ENCODE data around the gene TP63. TPM values are rescaled to one million over a fixed set of nuclear protein-coding genes. Genes with fewer than 3 reads are reported as not detected.

Gene TP63
- polyA plus RNA-seq, 1 donor from 2014 or later = 0.12 TPM

DNA sequence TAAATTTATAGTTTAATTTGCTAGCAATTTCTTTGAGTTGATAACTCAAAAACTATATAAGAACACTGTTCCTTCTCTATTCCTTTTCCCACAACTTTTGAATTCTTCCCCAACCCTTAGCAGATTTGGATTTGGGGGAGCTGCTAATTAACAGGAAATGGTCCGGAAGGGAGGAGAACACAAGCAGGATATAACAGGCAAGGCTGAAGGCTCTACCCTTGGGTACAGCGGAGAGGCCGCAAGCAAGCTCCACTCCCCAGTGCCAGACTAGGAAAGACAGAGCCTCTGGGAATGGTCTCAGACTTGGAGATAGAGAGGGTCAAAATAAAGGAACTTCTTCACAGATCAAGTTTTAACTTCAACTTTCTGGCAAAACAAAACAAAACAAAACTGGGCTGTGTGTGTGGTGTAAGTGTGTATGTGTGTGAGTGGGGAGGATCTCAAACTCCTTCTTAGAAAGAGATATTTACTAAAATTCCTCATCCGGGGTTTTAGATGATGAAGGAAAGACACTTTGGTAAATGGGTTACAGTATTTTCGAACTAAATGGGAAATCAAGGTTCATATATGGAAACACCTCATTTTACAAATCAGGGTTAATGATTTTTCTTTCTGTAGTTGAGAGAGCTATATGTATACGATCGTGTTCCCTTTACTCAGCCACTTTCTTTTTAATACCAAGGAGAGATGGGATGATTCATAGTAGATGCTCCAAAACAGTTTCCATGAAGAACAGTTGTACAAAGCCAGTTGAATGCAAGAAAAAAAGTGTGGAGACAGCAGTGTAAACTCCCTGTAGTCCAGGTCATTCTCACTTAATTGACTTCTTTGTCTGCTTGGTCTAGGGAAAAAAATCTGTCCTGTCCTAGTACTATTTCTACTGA, 161.1 kb downstream of the TP63 start:
- TF ChIP-seq RAD21 (conservative IDR thresholded peaks at IDR 0.05) (no peak), TAF1 (IDR thresholded peaks at IDR 0.05; ENCODE audit: low read depth) (no peak), EZH2 (IDR thresholded peaks at IDR 0.05; ENCODE audit: borderline replicate concordance, insufficient read depth, low read length, poor library complexity, severe bottlenecking) (no peak), SMC3 (conservative IDR thresholded peaks at IDR 0.05; ENCODE audit: poor library complexity) (no peak), MXI1 (conservative IDR thresholded peaks at IDR 0.05; ENCODE audit: poor library complexity, severe bottlenecking) (no peak), EP300 (conservative IDR thresholded peaks at IDR 0.05; ENCODE audit: poor library complexity, severe bottlenecking) (no peak), POLR2AphosphoS5 (IDR thresholded peaks at IDR 0.05) (no peak)
- TF ChIP-seq, protein P1, sequence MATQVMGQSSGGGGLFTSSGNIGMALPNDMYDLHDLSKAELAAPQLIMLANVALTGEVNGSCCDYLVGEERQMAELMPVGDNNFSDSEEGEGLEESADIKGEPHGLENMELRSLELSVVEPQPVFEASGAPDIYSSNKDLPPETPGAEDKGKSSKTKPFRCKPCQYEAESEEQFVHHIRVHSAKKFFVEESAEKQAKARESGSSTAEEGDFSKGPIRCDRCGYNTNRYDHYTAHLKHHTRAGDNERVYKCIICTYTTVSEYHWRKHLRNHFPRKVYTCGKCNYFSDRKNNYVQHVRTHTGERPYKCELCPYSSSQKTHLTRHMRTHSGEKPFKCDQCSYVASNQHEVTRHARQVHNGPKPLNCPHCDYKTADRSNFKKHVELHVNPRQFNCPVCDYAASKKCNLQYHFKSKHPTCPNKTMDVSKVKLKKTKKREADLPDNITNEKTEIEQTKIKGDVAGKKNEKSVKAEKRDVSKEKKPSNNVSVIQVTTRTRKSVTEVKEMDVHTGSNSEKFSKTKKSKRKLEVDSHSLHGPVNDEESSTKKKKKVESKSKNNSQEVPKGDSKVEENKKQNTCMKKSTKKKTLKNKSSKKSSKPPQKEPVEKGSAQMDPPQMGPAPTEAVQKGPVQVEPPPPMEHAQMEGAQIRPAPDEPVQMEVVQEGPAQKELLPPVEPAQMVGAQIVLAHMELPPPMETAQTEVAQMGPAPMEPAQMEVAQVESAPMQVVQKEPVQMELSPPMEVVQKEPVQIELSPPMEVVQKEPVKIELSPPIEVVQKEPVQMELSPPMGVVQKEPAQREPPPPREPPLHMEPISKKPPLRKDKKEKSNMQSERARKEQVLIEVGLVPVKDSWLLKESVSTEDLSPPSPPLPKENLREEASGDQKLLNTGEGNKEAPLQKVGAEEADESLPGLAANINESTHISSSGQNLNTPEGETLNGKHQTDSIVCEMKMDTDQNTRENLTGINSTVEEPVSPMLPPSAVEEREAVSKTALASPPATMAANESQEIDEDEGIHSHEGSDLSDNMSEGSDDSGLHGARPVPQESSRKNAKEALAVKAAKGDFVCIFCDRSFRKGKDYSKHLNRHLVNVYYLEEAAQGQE (IDR thresholded peaks at IDR 0.05; ENCODE audit: borderline replicate concordance) = no peak
- TF ChIP-seq, protein P2, sequence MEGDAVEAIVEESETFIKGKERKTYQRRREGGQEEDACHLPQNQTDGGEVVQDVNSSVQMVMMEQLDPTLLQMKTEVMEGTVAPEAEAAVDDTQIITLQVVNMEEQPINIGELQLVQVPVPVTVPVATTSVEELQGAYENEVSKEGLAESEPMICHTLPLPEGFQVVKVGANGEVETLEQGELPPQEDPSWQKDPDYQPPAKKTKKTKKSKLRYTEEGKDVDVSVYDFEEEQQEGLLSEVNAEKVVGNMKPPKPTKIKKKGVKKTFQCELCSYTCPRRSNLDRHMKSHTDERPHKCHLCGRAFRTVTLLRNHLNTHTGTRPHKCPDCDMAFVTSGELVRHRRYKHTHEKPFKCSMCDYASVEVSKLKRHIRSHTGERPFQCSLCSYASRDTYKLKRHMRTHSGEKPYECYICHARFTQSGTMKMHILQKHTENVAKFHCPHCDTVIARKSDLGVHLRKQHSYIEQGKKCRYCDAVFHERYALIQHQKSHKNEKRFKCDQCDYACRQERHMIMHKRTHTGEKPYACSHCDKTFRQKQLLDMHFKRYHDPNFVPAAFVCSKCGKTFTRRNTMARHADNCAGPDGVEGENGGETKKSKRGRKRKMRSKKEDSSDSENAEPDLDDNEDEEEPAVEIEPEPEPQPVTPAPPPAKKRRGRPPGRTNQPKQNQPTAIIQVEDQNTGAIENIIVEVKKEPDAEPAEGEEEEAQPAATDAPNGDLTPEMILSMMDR (IDR thresholded peaks at IDR 0.05; ENCODE audit: poor library complexity, severe bottlenecking) = no peak
- no peak overlapping the region for H3K4me2 ChIP-seq (ENCODE audit: low read length)
- H3K79me2 ChIP-seq (replicated peaks; ENCODE audit: insufficient read depth, low read length) = no peaks in the 10 kb centered on the region

DNA sequence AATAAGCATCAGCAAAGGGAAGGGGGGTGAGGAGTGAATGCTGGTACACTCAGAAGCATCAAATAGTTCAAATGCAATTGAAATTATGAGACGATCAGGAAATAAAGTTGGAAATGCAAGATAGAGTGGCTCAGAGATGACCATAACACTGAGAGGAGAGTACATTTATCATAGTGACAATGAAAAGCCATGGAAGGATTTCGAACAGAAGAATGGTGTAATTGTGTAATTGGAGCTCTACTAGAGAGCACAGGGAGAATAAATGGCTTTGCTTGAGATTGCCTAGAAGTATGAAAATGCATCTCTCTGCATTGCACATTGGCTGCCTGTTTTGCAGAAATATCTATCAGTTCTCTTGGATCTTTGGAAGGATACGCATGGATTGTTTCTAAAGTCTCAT, 163.3 kb downstream of the TP63 start:
- Histone ChIP-seq H3K27me3 (ENCODE audit: insufficient read depth, low read depth, low read length) (peaks cover 42% of the 10 kb centered on the region), H2AFZ (ENCODE audit: low read depth, low read length) (no peak overlapping the region), H3K79me2 (replicated peaks; ENCODE audit: insufficient read depth, low read length) (no peaks in the 10 kb centered on the region), H4K20me1 (ENCODE audit: insufficient read depth) (no peaks in the 10 kb centered on the region), H3K4me2 (ENCODE audit: low read length) (no peak overlapping the region), H3K9me3 (ENCODE audit: low read length) (no peaks in the 10 kb centered on the region), H3K9me2 (ENCODE audit: insufficient read depth, low read length) (no peaks in the 10 kb centered on the region), H3K4me3 (ENCODE audit: low read length) (no peak overlapping the region), H3K27ac (ENCODE audit: low read length) (no peak overlapping the region), H3K9ac (ENCODE audit: low read length) (no peak overlapping the region), H3K36me3 (ENCODE audit: insufficient read depth, low read length) (no peaks in the 10 kb centered on the region), H3F3A (ENCODE audit: insufficient read depth, low read length, poor library complexity, severe bottlenecking) (no peaks in the 10 kb centered on the region)
- TF ChIP-seq SMC3 (conservative IDR thresholded peaks at IDR 0.05; ENCODE audit: poor library complexity) = no peak
- TF ChIP-seq, protein P1 (IDR thresholded peaks at IDR 0.05; ENCODE audit: borderline replicate concordance) = no peak
- no peak for TF ChIP-seq MXI1 (conservative IDR thresholded peaks at IDR 0.05; ENCODE audit: poor library complexity, severe bottlenecking)

More for the DNA sequence above, 161.1 kb downstream of the TP63 start:
- Histone ChIP-seq H3K27me3 (ENCODE audit: insufficient read depth, low read depth, low read length) (peaks cover 20% of the 10 kb centered on the region), H3K9me2 (ENCODE audit: insufficient read depth, low read length) (no peaks in the 10 kb centered on the region), H2AFZ (ENCODE audit: low read depth, low read length) (no peak overlapping the region), H4K20me1 (ENCODE audit: insufficient read depth) (no peaks in the 10 kb centered on the region), H3K36me3 (ENCODE audit: insufficient read depth, low read length) (no peaks in the 10 kb centered on the region), H3K9ac (ENCODE audit: low read length) (no peak overlapping the region), H3F3A (ENCODE audit: insufficient read depth, low read length, poor library complexity, severe bottlenecking) (no peaks in the 10 kb centered on the region), H3K27ac (ENCODE audit: low read length) (no peak overlapping the region), H3K4me3 (ENCODE audit: low read length) (no peak overlapping the region), H3K9me3 (ENCODE audit: low read length) (no peaks in the 10 kb centered on the region)
